DND-41 (cell line): ENCODE data around the gene PDGFB.

Source experiments
- EZH2 ChIP-seq: IDR thresholded peaks from 3 replicates; pipeline ENCODE4 v1.6.1; 2012; ENCODE audit warnings: borderline replicate concordance, low read depth, mild to moderate bottlenecking, moderate library complexity, low read length, inconsistent platforms; ENCODE audit not compliant: severe bottlenecking
- TF ChIP-seq, protein P1 (sequence below): IDR thresholded peaks from 2 replicates; pipeline ENCODE4 v1.5.1; 2012; ENCODE audit warnings: borderline replicate concordance, low read length, moderate library complexity, mild to moderate bottlenecking; ENCODE audit not compliant: poor library complexity, severe bottlenecking; ENCODE audit errors: extremely low read depth

DNA sequence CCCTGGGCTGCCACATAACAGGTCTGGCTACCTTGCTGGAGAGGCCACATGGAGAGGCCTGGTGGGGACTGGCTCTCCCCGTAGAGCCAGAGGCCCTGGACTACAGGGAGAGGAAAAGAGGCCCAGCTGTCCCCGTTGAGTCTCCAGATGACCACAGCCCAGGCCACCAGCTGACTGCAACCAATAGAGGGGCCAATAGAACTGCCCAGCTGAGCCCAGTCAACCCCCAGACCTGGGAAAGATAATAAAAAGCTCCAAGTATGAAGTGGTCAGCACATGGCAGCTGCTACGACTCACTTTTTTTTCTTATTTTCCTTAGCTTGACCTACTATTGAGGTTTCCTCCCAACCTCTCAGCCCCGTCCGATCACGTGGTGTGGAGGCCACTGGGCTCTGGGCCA is 18.4 kb downstream of the PDGFB start:
- TF ChIP-seq, protein P1, sequence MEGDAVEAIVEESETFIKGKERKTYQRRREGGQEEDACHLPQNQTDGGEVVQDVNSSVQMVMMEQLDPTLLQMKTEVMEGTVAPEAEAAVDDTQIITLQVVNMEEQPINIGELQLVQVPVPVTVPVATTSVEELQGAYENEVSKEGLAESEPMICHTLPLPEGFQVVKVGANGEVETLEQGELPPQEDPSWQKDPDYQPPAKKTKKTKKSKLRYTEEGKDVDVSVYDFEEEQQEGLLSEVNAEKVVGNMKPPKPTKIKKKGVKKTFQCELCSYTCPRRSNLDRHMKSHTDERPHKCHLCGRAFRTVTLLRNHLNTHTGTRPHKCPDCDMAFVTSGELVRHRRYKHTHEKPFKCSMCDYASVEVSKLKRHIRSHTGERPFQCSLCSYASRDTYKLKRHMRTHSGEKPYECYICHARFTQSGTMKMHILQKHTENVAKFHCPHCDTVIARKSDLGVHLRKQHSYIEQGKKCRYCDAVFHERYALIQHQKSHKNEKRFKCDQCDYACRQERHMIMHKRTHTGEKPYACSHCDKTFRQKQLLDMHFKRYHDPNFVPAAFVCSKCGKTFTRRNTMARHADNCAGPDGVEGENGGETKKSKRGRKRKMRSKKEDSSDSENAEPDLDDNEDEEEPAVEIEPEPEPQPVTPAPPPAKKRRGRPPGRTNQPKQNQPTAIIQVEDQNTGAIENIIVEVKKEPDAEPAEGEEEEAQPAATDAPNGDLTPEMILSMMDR: no peak
- TF ChIP-seq EZH2: no peak
